K562 (cell line): ENCODE results near the gene UBN2. TPM values are rescaled to one million over a fixed set of nuclear protein-coding genes. Genes with fewer than 3 reads are reported as not detected.

ENCODE experiments used
- BRD4 ChIP-seq: fragments of 200-600 bp; sonication (generic); IDR thresholded peaks from 2 replicates; pipeline ENCODE4 v1.6.1; 2017; ENCODE audit warnings: inconsistent platforms
- CAMTA2 ChIP-seq: fragments of 250-450 bp; sonication (Bioruptor Pico); conservative IDR thresholded peaks from 2 replicates; pipeline ENCODE4 v1.5.1; 2022
- CBX8 ChIP-seq: fragments of 200-600 bp; sonication (generic); IDR thresholded peaks from 2 replicates; pipeline ENCODE4 v1.6.1; 2012; ENCODE audit warnings: borderline replicate concordance, mixed run types, low read depth, mild to moderate bottlenecking, moderate library complexity, mixed read lengths, low read length, control low read depth, inconsistent platforms; ENCODE audit not compliant: poor library complexity, severe bottlenecking; ENCODE audit errors: extremely low read depth
- CREB3 ChIP-seq: fragments of 450-650 bp; conservative IDR thresholded peaks from 2 replicates; pipeline ENCODE4 v1.6.1; 2016; ENCODE audit warnings: missing genetic modification characterization, low read depth, mild to moderate bottlenecking, missing compliant biosample characterization, moderate library complexity
- DLX4 ChIP-seq: fragments of 250-450 bp; sonication (Bioruptor Pico); IDR thresholded peaks from 2 replicates; pipeline ENCODE4 v1.6.1; 2021; ENCODE audit warnings: mild to moderate bottlenecking
- FOXJ3 ChIP-seq: sonication (generic); formaldehyde crosslinking; IDR thresholded peaks from 2 replicates; pipeline ENCODE4 v1.4.0; 2020; ENCODE audit warnings: mild to moderate bottlenecking, missing genetic modification reagents
- KHSRP ChIP-seq: fragments of 450-650 bp; IDR thresholded peaks from 2 replicates; pipeline ENCODE4 v1.6.1; 2017
- MAFF ChIP-seq: IDR thresholded peaks from 2 replicates; pipeline ENCODE4 v1.6.1; 2012; ENCODE audit warnings: low read length, improper control_type of control experiment
- MTF1 ChIP-seq: fragments of 250-450 bp; sonication (Bioruptor Pico); IDR thresholded peaks from 2 replicates; pipeline ENCODE4 v1.9.0; 2021; ENCODE audit warnings: moderate library complexity, mild to moderate bottlenecking, inconsistent platforms, borderline replicate concordance
- MYBL2 ChIP-seq, 2 experiments: fragments of 450-650 bp in 1 of 2; sonication (generic) in 1 of 2; formaldehyde crosslinking in 1 of 2; IDR thresholded peaks; 2 replicates each; pipeline versions ENCODE4 v1.6.1 to v1.8.1; 2017 to 2022; ENCODE audit warnings: borderline replicate concordance in 1 of 2, inconsistent platforms in 1 of 2, low read depth in 1 of 2, mild to moderate bottlenecking in 1 of 2, missing genetic modification reagents in 1 of 2, moderate library complexity in 1 of 2
- POLR2B ChIP-seq: fragments of 450-650 bp; IDR thresholded peaks from 2 replicates; pipeline ENCODE4 v1.6.1; 2018; ENCODE audit warnings: low read depth; ENCODE audit not compliant: partially characterized antibody
- PTTG1 ChIP-seq: fragments of 450-650 bp; IDR thresholded peaks from 2 replicates; pipeline ENCODE4 v1.6.1; 2016; ENCODE audit warnings: low read depth, mild to moderate bottlenecking, missing genetic modification characterization, missing compliant biosample characterization
- SREBF1 ChIP-seq: fragments of 150-350 bp; IDR thresholded peaks from 2 replicates; pipeline ENCODE4 v1.6.1; 2014; ENCODE audit warnings: antibody characterized with exemption, low read depth, low read length, borderline replicate concordance
- TCF3 ChIP-seq: sonication (generic); formaldehyde crosslinking; IDR thresholded peaks from 2 replicates; pipeline ENCODE4 v1.4.0; 2020; ENCODE audit warnings: mild to moderate bottlenecking, missing genetic modification reagents
- TEAD1 ChIP-seq, 2 experiments: fragments of 450-650 bp in 1 of 2; sonication (generic) in 1 of 2; formaldehyde crosslinking; IDR thresholded peaks; 2 replicates each; pipeline versions ENCODE4 v1.4.0 to v1.8.0; 2020 to 2022; ENCODE audit warnings: mild to moderate bottlenecking in 2 of 2, missing genetic modification reagents in 1 of 2
- TFAM ChIP-seq: fragments of 250-450 bp; sonication (Bioruptor Pico); conservative IDR thresholded peaks from 2 replicates; pipeline ENCODE4 v1.5.0; 2021; ENCODE audit warnings: mild to moderate bottlenecking, moderate library complexity
- XRCC3 ChIP-seq: fragments of 450-650 bp; IDR thresholded peaks from 2 replicates; pipeline ENCODE4 v1.6.1; 2017; ENCODE audit warnings: mild to moderate bottlenecking, moderate library complexity
- YY1 ChIP-seq, 3 experiments: IDR thresholded peaks; 2 replicates each; pipeline ENCODE4 v1.6.1; 2011; ENCODE audit warnings: low read length in 2 of 3, mild to moderate bottlenecking in 2 of 3, moderate library complexity in 2 of 3, borderline replicate concordance in 1 of 3, control low read depth in 1 of 3, low read depth in 1 of 3; ENCODE audit not compliant: insufficient read depth in 3 of 3, insufficient replicate concordance in 2 of 3, control insufficient read depth in 1 of 3, insufficient read length in 1 of 3; ENCODE audit errors: extremely low read depth in 1 of 3
- ZBTB9 ChIP-seq: fragments of 450-650 bp; formaldehyde crosslinking; IDR thresholded peaks from 2 replicates; pipeline ENCODE4 v1.4.0; 2020; ENCODE audit warnings: mild to moderate bottlenecking, moderate library complexity
- ZC3H4 ChIP-seq: sonication (generic); formaldehyde crosslinking; IDR thresholded peaks from 2 replicates; pipeline ENCODE4 v1.9.0; 2021; ENCODE audit warnings: missing genetic modification reagents, borderline replicate concordance
- ZFX ChIP-seq: sonication (generic); formaldehyde crosslinking; IDR thresholded peaks from 2 replicates; pipeline ENCODE4 v1.8.0; 2022; ENCODE audit warnings: mild to moderate bottlenecking, missing genetic modification reagents, moderate library complexity
- ZNF121 ChIP-seq: sonication (generic); formaldehyde crosslinking; conservative IDR thresholded peaks from 2 replicates; pipeline ENCODE4 v1.8.0; 2022; ENCODE audit warnings: missing genetic modification reagents
- ZNF586 ChIP-seq: fragments of 450-650 bp; formaldehyde crosslinking; conservative IDR thresholded peaks from 2 replicates; pipeline ENCODE4 v1.4.0; 2020; ENCODE audit warnings: mild to moderate bottlenecking, moderate library complexity
- ZNF696 ChIP-seq: fragments of 250-450 bp; sonication (Bioruptor Pico); conservative IDR thresholded peaks from 2 replicates; pipeline ENCODE4 v1.4.0; 2020; ENCODE audit warnings: mild to moderate bottlenecking, moderate library complexity
- ZNF699 ChIP-seq: fragments of 250-450 bp; sonication (Bioruptor Pico); IDR thresholded peaks from 2 replicates; pipeline ENCODE4 v1.8.0; 2021; ENCODE audit warnings: mild to moderate bottlenecking, moderate library complexity; ENCODE audit not compliant: insufficient replicate concordance
- polyA plus RNA-seq, 8 experiments: library from polyadenylated mRNA; depleted of rRNA in 4 of 8; stranded (reverse) in 5 of 8; unstranded in 3 of 8; fragments of >200 nt; fragmentation: Nextera tagmentation in 2 of 8; fragmentation: Illumina TruSeq in 1 of 8; extraction: Ambion mirVana in 2 of 8; extraction: Trizol in 1 of 8; gene quantifications; 2 replicates each; pipeline versions ENCODE4 v1.2.1 to v1.2.3, GENCODE V29; 2011 to 2014; ENCODE audit warnings: inconsistent platforms in 1 of 8, missing spikeins in 1 of 8
- total RNA-seq, 7 experiments: library from RNA; depleted of rRNA in 6 of 7; stranded (reverse); fragments of >200 nt in 6 of 7; fragmentation: Illumina TruSeq in 2 of 7; extraction: Trizol in 2 of 7; gene quantifications; 2 replicates each; pipeline versions ENCODE4 v1.2.1 to v1.2.3, GENCODE V29; 2011 to 2021; ENCODE audit warnings: low replicate concordance in 1 of 7

UBN2 gene
- total and polyA plus RNA-seq, 9 of the 15 experiments (the other 6 are each of a cell fraction or from before 2014, with no cell fraction given) = 1.2 to 19.5 (median 9.9) TPM

- peak; percentile 69; the same call in 1 of the 2 replicates for TF ChIP-seq CREB3 (tag)
- no peak for TF ChIP-seq CBX8
- no peak for TF ChIP-seq BRD4
- no peak; the same call in 1 of the 2 replicates for TF ChIP-seq TCF3 (CRISPR knock-in tag)
- 0 out of 2 replicates have a peak, but pooled peaks have one; percentile 2 for TF ChIP-seq MTF1 (CRISPR knock-in tag)
- TF ChIP-seq MAFF = peak; percentile 47; the same call in 1 of the 2 replicates
- TF ChIP-seq PTTG1 (tag) = no peak
- TF ChIP-seq ZFX (CRISPR knock-in tag) = peak; percentile 93
- TF ChIP-seq POLR2B = peak; percentile 98
- TF ChIP-seq ZNF699 (CRISPR knock-in tag) = no peak
- TF ChIP-seq ZNF696 = no peak
- peak; percentile 95 for TF ChIP-seq XRCC3
- TF ChIP-seq YY1 (IDR thresholded peaks at IDR 0.05; ENCODE audit: borderline replicate concordance in 1 of 3, control insufficient read depth in 1 of 3, extremely low read depth in 1 of 3, insufficient read depth in 3 of 3, insufficient read length in 1 of 3, insufficient replicate concordance in 2 of 3, low read depth in 1 of 3, low read length in 2 of 3) = peak in 2 of 3 experiments; percentile 81 to 83
- peak; percentile 73 for TF ChIP-seq KHSRP
- peak; percentile 72 to 79; a peak in 2 of 4 replicates for TF ChIP-seq TEAD1 (CRISPR knock-in tag; IDR thresholded peaks at IDR 0.05)
- TF ChIP-seq SREBF1 = peak; percentile 90; the same call in 1 of the 2 replicates
- peak; percentile 66; the same call in 1 of the 2 replicates for TF ChIP-seq CAMTA2 (CRISPR knock-in tag)
- no peak for TF ChIP-seq DLX4 (CRISPR knock-in tag)
- TF ChIP-seq ZNF121 (CRISPR knock-in tag) = peak; percentile 77
- TF ChIP-seq FOXJ3 (CRISPR knock-in tag) = no peak
- TF ChIP-seq ZC3H4 = no peak
- TF ChIP-seq TFAM (CRISPR knock-in tag) = no peak
- TF ChIP-seq ZBTB9 = peak; percentile 67
- TF ChIP-seq ZNF586 (CRISPR knock-in tag) = no peak
- peak; percentile 66 for TF ChIP-seq MYBL2 (IDR thresholded peaks at IDR 0.05; ENCODE audit: low read depth)
- no peak for TF ChIP-seq MYBL2 (CRISPR knock-in tag; IDR thresholded peaks at IDR 0.05; ENCODE audit: borderline replicate concordance)
These were observed 109.2 kb downstream of the UBN2 start (continued) for GRCh38 chr7:139340037-139340807.
